GM12865 (cell line): ENCODE data around the gene DSTN.

Experiments used
- DNase-seq: peaks from one replicate; pipeline ENCODE4 v3.0.0; 2010; ENCODE audit warnings: low read depth
- H3K4me3 ChIP-seq: 2 replicates; pipeline ENCODE4 v1.5.1; 2011; ENCODE audit warnings: mild to moderate bottlenecking, low read depth, low read length, control low read depth
- TF ChIP-seq, protein P1 (sequence below): IDR thresholded peaks from 2 replicates; pipeline ENCODE4 v1.5.1; 2011; ENCODE audit warnings: low read length, control low read depth, low read depth, inconsistent platforms; ENCODE audit not compliant: insufficient read depth; ENCODE audit errors: missing control alignments

DSTN gene

DNA sequence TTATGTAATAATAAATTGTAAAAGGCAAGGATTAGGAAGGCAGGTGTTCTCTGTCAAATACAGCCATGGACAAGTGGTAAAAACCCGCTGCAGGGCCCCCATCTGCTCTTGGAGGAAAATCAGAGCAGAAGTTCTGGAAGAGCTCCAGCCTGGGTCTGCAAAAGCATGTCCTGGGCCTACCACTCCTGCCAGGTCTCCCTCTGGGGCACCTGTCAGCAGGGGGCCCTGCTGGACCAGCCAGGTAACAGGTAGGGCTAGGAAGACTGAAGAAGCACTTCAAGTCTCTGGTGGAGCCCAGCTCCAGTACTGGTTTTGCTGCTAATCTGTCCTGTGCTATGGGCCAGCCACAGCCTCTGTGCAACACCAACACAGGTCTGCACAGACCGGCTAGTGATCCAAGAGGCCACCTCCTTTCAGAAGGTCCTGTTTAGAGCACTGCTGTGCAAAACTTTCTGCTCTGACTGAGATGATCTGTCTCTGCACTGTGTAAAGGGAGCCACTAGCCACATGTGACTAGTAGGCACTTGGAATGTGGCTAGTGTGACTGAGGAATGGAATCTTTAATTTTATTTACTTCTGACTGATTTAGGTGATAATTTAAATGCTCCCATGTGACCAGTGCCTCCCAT lies 82.0 kb downstream of the DSTN start:
- no peak overlapping the region for H3K4me3 ChIP-seq
- TF ChIP-seq, protein P1, sequence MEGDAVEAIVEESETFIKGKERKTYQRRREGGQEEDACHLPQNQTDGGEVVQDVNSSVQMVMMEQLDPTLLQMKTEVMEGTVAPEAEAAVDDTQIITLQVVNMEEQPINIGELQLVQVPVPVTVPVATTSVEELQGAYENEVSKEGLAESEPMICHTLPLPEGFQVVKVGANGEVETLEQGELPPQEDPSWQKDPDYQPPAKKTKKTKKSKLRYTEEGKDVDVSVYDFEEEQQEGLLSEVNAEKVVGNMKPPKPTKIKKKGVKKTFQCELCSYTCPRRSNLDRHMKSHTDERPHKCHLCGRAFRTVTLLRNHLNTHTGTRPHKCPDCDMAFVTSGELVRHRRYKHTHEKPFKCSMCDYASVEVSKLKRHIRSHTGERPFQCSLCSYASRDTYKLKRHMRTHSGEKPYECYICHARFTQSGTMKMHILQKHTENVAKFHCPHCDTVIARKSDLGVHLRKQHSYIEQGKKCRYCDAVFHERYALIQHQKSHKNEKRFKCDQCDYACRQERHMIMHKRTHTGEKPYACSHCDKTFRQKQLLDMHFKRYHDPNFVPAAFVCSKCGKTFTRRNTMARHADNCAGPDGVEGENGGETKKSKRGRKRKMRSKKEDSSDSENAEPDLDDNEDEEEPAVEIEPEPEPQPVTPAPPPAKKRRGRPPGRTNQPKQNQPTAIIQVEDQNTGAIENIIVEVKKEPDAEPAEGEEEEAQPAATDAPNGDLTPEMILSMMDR = no peak
- peak; percentile 15 for DNase-seq

DNA sequence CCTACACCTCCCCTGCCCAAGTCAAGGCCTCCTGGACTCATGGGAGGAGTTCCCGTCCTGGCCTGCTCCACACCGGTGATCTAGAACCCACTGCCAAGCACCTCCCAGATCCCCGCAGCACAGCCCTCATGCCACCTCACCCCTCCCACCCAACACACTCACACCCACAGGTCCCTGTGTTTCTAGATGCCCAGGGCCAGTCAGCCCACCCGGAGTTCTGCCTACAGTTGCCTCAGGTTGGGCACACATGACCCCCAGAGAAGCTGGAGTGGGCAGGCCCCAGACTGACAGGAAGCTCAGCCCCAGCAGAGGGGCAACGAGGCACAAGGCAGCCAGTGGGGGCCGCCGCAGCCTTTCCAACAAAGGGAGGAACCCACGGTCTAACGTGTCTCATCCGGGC lies 82.5 kb downstream of the DSTN start:
- no peak for DNase-seq
- TF ChIP-seq, protein P1 = no peak
- no peak overlapping the region for H3K4me3 ChIP-seq

DNA sequence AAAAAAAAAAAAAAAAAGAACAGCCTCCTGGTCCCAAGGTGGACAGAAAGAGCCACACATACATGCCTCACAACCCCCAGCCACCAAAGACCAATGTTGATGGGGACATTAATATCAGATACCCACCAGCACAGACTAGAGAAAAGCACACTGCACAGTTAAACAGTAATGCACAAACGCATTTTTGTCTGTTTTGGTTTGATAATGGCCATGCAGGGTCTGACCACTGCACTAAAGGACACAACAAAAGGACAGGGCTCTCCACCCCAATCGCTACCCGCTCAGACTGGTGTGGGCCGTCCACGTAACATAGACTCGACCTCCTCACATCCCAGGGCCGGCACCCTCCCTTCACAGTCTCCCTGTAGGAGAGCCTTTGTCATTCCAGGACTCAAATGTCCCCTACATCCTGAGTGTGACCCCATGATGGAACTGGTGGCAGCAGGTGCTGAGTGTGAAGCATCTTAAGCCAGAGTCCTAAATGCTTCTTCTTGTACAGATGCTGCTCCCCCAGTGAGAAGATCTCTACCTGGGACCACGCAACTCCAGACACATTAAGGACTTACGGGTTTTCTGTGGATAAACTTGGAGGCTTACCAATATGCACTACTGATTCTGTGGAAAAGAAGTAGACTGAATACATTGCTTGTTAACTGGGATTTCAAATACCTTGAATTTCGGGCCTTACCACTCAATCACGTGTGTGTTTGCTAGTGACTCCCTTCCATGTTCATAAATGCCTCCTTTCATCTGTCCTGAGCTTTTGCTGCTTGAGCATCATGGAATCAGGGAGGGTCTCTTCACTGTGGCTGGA lies 84.2 kb downstream of the DSTN start:
- no peak overlapping the region for H3K4me3 ChIP-seq
- TF ChIP-seq, protein P1 = no peak
- DNase-seq = no peak

DNA sequence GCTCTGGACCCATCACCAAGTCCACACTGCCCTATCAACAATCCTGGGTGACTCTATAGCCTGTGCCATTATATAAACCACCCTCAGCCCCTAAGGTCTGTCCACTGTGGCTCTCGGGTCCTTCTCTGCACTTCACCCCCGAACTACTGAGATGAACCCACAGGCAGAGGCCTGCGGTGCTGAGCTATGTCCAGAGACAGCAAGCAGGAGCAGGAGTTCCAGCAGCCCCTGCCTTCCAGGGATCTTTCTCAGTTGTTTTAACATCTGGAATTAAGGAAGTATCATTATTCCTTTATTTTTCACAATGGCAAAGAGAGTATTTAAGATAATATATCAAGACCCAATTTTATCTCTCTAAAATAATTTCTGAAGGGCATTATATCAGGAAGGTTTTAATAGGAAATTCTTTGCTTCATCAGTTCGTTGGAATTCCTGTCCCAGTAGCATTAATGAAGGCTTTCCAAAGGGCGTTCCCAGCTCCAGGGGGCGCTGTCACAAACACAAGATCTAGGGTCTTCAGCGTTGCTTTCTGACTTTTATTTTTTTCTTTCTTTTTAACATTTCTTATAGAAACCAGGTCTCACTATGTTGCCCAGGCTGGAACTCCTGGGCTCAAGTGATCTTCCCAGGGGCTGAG lies 84.9 kb downstream of the DSTN start:
- no peak overlapping the region for H3K4me3 ChIP-seq
- DNase-seq = no peak
- TF ChIP-seq, protein P1 = no peak

DNA sequence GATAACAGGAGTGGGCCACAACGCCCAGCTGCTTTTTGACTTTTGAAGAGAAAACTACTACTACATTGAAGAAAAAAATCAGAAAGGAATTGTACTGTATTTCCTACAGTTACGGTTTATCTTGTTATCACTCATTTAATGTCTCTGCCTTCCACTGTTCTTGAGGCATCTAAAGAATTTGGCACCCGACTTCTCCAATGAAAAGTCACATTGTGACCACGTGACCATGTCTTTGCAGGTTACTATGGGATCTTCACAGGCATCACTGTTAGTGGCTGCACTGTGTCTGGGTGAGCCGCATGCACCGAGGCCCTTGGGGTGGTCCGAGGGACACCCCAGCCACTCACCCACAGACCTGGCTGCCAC lies 85.4 kb downstream of the DSTN start:
- no peak overlapping the region for H3K4me3 ChIP-seq
- TF ChIP-seq, protein P1 = no peak
- no peak for DNase-seq

DNA sequence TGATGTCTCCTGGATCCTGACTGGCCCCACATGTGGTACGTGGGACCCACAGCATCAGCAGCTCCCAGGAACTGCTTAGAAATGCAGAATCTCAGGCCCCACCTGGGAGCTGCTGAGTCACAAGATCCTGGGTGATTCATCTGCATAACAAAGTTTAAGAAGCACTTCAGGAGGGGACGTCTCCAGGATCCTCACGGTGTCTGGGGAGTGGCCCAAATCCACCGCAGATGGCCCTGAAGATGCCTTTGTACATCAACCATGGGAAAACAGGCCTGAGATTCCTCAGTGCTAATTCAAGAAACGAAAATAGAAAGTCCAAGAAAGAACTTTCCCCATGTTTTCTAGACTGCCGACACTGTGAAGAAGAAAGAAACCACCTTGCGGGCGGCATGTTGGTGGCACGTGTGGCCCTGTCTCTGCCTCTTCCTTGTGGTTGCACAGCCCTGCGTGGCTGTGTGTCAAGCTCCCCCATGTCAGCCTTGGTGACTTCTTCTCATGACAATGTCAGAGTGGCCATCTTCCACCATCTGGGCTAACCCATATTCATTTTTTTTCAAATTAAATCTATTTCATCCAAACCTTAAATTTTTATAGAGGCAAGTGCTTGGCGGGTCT lies 86.1 kb downstream of the DSTN start:
- TF ChIP-seq, protein P1 = no peak
- no peak overlapping the region for H3K4me3 ChIP-seq
- peak; percentile 14 for DNase-seq
